GM19324 (cell line): ENCODE results near the gene PNPLA1.
"Not testable (repeated sequence)": the region's sequence is repeated elsewhere in the genome, so short reads cannot be mapped to it uniquely, and the experiment has no call there.

ENCODE experiments used
- ATAC-seq: cut with Tn5 transposase; IDR thresholded peaks from one replicate; pipeline ENCODE4 v1.9.1; 2021; ENCODE audit warnings: mild to moderate bottlenecking, moderate library complexity; ENCODE audit not compliant: unreplicated experiment, low FRiP score

The PNPLA1 gene

DNA sequence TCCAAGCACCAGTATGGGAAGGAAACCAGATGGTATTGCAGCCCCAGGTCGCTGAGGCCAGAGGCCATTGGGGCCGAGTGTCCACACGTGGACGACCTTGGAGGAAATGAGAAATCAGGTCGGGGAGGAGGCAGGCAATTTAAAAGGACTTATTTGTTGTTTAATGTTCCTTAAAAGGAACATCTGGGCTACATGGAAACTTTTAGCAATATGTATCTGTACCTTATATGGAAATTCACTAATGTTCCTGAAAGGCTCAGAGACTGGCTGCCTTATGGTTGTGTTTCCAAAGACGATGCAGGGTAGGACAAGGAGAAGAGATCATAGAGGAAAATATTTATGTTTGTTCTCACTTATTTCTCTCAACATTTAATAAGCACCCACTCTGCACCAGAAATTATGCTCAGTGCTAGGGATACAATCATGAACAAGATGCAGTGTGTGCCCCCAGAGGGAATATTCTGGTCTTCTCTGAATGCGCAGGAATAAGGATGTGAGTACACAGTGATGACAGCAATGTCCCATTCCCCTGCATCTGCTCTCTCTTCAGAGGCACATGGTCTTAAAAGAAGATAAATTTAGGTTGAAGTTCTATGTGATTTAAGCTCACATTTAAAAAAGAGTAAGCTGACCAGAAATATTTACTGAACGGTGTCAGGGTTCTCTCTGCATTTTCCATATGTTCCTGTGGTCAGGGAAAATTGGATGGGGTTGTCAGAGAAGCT is 63.5 kb downstream of the PNPLA1 start:
- ATAC-seq: no peak

DNA sequence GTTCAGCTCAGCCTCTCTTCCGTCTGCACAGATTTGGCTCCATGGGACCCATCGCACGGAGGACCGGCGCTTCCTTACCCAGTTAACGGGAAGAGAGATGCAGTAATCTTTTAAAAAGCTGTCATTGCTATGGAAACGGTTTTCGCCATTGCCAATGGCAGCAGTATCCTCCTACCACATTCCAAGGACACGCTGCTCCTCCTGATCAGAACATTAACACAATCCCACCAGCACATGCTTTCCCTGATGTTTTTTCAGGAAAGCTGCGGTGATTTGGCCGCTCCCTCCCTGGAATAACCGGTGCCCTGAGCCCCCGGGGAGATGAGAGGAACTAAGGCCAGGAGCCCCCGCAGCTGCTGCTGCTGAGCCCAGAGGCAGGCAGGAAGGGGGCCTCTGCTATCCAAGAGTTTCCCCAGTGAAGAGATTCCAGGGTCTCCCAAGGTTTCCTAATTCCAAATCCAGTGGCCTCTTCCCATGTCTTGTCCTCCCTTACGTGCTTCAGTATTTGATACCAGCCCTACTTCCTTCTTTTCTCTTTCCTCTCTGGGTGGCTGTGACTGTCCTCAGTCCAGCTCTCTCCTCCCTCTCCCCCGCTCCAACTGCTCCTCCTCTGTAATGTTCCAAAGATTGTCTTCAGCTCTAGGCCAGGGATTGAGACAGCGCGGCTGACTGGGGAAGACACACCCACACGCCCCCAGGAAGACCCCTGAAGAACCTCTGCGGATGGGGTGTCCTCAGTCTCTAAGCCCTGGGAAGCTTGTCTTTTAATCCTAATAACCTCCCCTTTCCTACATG is 64.3 kb downstream of the PNPLA1 start:
- ATAC-seq: no peak

DNA sequence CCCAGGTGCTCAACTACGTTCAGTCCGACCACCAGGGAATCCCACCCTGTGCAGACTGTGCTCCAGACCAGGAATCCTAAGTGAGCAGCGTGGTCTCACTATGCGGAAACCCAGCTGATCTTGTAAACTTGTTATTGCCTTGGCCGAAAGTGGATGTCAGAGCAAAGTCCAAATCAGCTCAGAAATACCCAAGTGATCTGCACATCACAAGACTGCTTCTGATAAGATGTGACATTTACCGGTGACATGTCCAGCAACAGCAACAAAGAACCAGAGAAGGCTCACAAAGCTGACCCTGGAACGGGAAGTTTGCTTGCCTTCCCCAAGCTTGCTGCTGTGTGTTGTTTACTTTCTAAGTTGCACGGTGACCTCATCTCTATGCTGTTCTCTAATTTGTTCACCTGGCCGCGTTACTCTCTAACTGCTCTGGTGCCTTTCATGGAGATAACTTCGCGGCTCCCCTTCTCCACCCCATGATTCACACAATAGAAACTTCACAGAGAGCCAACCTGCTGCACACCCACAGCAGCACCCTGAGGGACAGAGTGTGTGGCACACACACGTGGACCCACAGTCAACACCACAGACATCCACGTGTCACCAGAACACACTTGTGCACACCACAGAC is 65.1 kb downstream of the PNPLA1 start:
- ATAC-seq: no peak

DNA sequence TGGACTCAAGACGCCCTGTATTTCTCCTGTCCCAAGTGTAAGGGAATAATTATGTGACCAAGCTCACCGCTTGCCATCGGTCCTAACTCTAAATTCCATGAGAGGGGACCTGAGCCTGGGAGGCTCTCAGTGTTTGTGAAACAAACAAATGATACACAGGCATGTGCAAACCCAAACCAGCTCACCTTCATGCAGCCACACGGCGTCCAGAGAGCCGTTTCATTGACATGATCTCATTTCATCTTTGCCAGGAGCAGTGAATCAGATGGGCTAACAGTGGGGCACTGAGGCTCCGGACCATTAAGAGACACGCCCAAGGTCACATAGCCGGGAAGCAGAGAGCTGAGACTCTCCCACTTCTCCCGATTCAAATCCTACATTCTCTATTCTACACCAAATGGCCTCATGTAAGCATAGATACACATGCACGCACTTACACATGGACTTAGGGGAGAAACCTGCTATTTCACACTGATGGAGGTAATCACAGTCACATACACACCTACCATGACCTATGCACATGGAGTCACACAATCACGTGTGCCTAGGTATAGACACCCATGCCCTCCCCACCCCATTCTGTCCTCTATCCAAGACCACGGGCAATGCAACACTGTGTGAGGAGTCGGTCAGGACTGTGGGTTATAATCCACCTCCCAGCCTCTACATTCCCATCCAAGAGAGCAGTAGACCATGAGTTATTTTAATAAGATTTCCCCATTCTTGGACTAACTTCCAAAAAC is 65.8 kb downstream of the PNPLA1 start:
- ATAC-seq: no peak

DNA sequence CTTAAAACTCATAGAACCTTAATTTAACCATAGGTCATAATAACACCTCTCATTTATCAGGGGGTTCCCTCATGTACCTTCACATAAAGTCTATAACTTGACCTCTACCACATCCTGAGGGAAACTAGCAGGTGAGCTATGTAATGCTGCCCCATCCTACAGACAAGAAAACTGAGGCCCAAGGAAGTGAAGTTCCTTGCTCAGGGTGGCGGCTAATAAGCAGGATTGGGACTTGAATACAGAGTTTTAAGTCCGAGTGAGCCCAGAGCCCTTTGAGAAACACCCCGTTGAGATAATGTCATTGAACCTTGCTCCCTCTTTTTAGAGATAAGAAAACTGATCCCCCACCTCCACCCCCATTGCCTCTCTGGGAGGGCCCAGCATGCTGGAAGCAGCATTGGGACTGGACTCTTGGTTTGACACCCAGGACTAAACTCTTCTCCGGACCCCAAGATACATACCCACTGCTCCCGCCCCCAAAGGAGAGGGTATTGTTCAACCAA is 66.4 kb downstream of the PNPLA1 start:
- no peak for ATAC-seq

DNA sequence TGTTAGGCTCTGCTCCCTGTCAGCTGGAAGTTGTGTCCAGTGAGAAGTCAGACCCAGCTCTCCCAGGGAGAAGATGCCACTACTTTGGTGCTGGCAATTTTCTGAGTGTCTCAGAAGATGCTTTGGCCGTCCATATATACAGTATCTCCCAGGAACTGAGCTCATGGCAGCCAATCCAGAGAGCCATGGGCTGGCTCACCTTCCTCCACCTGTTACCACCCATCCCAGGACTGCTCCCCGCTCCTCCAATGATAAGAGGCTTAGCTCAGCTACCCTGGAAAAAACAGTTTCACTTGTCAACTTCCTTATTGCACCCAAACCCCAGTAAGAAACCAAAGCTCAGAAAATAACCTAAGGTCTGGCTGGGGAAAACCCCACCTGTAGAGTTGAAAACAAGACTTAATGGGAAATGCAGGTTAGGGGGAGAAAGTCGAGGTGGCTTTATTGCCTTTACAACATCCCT is 67.0 kb downstream of the PNPLA1 start, which contains the start of gene BNIP5:
Gene BNIP5 (minus strand): TSS at position 110 of the 463 bp plus-strand sequence. CDS start 6,198 bp downstream, outside the sequence.
- ATAC-seq: no peak

DNA sequence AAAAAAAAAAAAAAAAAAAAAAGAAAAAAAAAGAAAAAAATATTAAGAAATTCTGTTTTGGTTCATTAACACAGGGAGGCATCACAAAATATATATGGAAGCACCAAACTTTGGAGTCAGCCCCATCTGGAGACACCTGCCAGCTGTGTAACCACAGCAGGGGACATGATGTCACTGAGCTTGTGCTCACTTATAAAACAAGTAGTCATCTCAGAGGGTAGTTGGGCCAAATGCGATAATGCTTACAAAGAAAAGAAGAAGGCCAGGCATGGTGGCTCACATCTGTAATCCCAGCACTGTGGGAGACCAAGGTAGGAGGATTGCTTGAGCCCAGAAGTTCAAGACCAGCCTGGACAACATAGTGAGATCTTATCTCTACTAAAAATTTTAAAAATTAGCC is 68.0 kb downstream of the PNPLA1 start:
- ATAC-seq: no peak

DNA sequence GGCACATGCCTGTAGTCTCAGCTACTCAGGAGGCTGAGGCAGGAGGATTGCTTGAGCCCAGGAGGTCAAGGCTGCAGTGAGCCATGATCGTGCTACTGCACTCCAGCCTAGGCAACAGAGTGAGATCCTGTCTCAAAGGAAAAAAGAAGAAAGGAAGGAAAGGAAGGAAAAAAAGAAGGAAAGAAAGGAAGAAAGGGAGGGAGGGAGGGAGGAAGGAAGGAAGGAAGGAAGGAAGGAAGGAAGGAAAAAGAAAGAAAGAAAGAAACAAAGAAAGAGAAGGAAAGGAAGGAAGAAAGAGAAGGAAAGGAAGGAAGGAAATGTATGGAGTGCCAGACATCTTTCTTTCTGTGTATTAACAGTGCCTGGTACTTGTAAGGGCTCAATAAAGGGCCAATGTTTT is 68.4 kb downstream of the PNPLA1 start:
- not testable (repeated sequence) for ATAC-seq

DNA sequence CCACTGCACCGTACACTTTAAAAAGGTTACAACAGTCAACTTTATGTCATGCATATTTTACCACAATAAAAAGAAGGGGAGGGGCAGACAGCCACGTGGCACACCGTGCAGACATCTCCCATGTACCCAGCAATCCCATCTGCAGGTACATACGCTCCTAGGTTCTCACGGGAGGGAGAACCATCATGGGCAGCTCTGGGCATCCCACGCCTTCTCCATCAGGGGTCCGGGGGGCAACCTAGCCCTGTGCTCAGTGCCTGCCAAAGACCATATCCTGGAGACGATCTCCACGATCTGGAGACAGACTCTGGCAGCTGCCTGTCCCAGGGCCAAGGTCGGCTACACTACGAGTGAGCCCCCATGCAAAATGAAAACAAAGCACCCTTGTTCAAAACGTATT is 69.3 kb downstream of the PNPLA1 start:
- no peak for ATAC-seq

DNA sequence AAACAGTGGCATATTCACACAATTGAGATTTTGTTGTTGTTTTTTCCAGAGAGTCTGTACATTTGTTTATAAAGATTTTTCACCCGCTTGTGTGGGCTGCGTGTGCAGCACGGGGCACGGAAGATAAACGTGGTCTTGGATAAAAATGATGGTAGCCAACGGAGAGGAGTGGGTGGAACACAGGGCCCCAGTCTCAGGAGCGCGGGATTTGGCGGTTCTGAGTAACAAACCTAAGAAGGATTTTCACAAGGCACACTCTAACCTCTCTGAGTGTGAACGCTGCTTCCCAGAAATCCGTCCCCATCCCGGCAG is 70.4 kb downstream of the PNPLA1 start:
- no peak for ATAC-seq

DNA sequence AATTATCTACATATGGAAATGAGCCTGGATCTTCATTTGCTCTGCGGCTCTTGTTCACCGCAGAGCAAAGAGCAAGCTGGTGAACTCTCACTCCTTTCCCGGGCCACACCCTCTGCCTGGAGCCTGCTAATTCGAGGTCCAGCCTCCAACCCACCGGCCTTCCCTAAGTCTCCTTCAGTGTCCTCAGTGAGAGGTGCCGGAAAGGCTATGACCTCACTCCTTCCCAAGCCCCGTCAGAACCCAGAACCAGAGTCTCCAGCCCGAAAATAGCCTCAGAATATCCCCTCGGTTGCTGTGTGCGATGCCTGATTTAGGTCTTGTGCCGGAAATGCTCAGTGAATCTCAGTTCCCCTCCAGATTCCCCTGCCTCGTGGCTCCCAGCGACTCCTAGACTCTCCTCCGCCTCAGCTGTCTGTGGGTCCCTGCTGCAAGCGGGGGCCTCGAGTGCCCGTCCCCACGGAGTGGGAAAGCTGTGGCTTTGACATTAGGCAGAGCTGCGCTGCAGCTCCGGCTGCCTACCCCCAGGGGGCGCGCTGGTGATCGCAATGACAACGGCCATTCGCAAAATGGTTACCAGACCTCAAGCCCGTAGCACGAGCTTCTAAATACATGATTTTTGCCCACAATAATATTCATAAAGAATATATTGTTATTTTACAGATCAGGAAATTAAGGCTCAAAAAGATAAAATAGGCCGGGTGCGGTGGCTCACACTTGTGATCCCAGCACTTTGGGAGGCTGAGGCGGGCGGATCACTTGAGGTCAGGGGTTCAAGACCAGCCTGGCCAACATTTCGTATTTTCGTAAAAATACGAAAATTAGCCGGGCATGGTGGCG is 71.0 kb downstream of the PNPLA1 start:
- no peak for ATAC-seq

DNA sequence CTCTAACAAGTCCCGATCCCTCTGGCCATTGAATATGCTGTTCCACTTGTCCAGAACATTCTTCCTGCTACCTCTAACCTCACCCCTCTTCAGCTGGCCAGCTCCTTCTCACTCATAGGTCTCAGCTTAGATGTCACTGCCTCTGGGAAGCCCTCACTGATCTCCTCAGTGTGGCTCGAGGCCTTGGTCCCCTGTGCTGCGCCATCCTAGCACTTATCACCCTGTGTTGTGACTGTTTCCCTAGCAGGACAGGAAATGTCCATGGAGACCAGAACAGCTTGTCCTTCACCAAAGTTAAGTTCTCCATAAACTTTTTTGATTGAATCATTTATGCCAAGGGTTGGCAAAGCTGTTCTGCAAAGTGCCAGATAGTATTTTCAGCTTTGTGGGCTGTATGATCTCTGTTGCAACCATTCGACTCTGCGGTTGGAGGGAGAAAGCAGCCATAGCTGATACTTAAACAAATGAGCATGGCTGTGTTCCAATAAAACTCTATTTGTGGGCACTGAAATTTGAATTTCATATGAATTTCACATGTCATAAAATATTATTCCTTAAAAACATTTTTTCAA is 73.3 kb downstream of the PNPLA1 start:
- ATAC-seq: no peak

DNA sequence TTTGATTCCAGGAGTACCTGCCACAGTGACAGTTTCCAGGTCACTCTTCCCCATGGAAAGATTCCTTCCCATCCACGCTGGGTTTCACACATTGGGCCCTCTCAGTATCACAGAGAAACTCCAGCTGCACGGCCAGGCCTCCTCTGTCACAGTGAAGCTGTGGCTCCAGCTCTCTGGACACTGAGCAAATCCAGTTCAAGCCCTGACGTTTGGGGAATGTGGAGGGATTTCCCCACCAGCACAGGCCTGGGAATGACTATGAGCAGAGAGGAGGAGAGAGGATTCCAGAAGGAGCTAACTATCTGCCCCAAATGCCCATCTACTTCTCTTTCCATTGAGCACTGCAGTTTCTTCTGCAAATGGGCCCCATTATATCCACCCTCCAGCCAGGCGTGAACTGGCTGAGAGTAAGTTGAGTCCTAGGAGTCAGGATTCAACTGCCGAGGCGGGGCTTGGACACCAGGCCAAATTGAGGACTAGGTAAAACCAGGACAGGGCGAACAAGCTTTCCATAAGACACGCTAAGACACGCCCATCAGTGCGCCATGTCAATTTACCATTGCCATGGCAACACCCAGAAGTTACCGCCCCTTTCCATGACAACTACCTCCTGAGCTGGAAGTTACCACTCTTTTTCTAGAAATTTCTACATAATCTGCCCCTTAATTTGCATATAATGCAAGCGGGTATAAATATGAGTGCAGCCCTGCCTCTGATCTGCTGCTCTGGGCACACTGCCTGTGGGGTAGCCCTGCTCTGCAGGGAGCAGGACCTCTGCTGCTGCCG is 76.0 kb downstream of the PNPLA1 start:
- no peak for ATAC-seq

DNA sequence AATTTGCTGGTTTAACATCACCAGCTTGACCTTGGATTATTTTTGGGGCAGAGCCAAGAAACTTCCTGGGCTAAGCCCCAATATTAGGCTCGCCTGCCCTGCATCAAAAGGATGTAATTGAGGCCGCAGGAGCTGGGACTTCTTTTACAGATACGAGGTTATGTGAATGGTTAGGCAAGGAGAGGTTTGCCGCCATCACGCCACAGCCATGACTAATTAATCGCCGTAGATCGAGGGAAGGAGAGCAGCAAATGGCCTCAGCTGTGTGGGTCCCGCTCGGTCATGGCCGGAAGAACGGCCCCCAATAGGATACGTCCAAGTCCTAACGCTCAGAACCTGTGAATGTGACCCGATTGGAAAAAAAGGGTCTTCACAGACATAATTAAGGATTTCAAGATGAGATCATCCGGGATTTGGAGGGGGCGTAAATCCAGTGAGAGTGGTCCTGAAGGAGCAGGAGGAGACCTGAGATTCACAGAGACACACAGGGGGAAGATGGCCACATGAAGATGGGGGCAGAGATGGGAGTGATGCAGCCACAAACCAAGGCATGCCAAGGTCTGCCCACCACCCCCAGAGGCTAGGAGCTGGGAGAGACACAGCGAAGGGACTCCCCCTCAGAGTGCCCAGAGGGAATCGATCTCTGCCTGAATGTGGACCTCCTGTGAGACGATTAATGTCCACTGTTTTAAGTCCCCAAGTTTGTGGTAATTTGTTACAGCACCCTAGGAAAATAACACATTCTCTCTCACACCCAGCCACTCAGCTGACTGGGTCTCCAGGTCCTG is 76.8 kb downstream of the PNPLA1 start:
- ATAC-seq: no peak

DNA sequence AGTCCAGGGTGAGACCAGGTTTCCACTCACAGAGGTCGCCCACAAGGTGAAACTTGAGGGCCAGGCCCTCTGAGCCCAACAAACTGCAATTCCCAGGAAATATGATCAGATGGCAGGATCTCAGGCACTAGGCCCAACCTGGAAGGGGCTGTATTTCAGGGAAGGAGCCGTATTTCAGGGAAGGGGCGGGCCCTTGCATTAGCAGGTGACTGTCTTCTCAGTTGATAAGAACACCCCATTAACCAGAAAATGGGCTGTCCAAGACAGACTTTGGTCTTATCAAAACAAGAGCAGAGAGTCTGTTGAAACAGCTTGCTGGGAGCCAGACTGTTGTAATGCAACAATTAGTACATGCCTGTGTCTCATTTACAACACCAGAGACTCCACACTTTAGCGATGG is 77.8 kb downstream of the PNPLA1 start:
- no peak for ATAC-seq

DNA sequence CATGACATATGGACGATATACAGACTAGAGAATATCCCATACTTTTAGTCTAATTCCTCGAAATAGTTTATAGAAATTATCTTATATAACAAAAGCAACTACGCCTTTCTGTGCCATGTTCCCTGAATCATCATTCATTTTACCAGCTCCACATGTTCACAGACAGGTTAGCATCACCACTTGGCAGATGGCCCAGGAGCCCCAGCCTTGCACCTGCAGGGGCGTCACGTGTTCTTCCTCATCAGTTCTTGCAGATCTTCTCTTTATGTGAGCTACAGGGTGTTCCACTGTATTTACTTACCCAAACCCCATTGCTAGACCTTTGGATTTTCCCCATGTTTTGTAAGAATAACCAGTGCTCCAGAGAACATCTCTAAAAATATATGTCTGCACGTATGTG is 79.4 kb downstream of the PNPLA1 start:
- ATAC-seq: no peak

DNA sequence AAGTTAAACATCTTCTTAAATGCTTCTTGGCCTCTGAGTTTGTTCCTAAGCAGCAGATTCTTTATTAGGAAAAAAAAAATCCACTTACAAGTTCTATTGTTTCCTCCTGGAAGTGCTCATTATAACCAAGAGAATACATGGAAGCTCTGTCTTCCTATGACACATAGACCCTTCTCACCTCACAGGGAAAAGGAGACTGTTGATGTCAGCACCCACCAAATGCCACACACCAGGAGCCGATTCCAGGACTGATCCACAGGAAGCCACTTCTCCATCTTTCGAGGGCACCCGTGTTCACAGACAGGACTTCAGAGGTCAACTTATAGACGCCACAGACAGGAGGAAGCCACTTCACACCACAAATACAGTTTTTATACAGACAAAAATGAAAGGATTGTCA is 80.2 kb downstream of the PNPLA1 start:
- ATAC-seq: no peak
